Loucy (cell line): Measurements from ENCODE around the gene DCX.

Experiments
- CTCF ChIP-seq: fragments of 200-600 bp; sonication (generic); conservative IDR thresholded peaks from 2 replicates; pipeline ENCODE4 v1.5.1; 2014; ENCODE audit warnings: mild to moderate bottlenecking, antibody characterized with exemption, low read length
- EZH2phosphoT487 ChIP-seq: fragments of 200-600 bp; IDR thresholded peaks from 2 replicates; pipeline ENCODE4 v1.6.1; 2018; ENCODE audit warnings: antibody characterized with exemption, mild to moderate bottlenecking, moderate library complexity, borderline replicate concordance

GRCh38 chrX:111402344-111402743, 9.6 kb downstream of the DCX start:
- no peak for TF ChIP-seq CTCF
- TF ChIP-seq EZH2phosphoT487 = no peak
